Measurements from ENCODE around the gene PIGX.

The PIGX gene

DNA sequence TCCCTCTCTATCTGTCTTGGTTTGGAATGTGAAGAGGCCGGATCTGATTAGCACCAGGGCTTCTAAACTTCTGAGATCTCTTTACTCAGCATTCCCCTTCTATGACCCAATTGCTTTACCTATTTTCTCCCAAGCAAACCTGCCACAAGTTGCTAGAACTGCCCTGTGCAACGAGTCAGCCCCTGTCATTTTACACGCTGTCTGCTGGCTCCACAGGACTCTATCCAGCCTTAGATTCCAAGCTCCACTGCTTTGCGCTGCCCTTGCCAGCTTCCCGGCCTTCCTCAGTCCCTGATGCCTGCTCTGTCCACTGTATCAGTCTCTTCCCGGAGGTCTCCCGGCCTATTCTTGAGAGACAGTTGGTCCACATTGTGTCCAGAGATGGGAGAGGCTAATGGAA lies 12.4 kb upstream of the PIGX start:
- no peak for DNase-seq (ENCODE audit: extremely low spot score)
- POLR2A ChIA-PET = no interaction called here
- CTCF ChIA-PET = interaction anchor here (0.8 kb wide), 1 partner anchor 159 kb away, joined by 3 read pairs; no protein-coding TSS in a partner anchor

GRCh38 chr3:196700801-196701200 lies 11.4 kb upstream of the PIGX start:
- POLR2A ChIA-PET = no interaction called here

More for the DNA sequence above, 12.4 kb upstream of the PIGX start:
- TF ChIP-seq, protein P1, sequence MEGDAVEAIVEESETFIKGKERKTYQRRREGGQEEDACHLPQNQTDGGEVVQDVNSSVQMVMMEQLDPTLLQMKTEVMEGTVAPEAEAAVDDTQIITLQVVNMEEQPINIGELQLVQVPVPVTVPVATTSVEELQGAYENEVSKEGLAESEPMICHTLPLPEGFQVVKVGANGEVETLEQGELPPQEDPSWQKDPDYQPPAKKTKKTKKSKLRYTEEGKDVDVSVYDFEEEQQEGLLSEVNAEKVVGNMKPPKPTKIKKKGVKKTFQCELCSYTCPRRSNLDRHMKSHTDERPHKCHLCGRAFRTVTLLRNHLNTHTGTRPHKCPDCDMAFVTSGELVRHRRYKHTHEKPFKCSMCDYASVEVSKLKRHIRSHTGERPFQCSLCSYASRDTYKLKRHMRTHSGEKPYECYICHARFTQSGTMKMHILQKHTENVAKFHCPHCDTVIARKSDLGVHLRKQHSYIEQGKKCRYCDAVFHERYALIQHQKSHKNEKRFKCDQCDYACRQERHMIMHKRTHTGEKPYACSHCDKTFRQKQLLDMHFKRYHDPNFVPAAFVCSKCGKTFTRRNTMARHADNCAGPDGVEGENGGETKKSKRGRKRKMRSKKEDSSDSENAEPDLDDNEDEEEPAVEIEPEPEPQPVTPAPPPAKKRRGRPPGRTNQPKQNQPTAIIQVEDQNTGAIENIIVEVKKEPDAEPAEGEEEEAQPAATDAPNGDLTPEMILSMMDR (IDR thresholded peaks at IDR 0.05; ENCODE audit: control extremely low read depth, extremely low read depth, low read depth, missing control alignments) = no peak

GRCh38 chr3:196706327-196706726 lies 5.8 kb upstream of the PIGX start:
- POLR2A ChIA-PET = interaction anchor here (0.6 kb wide), 1 partner anchor 36 kb away, joined by 6 read pairs; no protein-coding TSS in a partner anchor
- CTCF ChIA-PET = no interaction called here
- TF ChIP-seq, protein P1 (IDR thresholded peaks at IDR 0.05; ENCODE audit: control extremely low read depth, extremely low read depth, low read depth, missing control alignments) = no peak
- no peak for DNase-seq (ENCODE audit: extremely low spot score)

More at GRCh38 chr3:196700801-196701200, 11.4 kb upstream of the PIGX start:
- CTCF ChIA-PET = no interaction called here
- no peak for DNase-seq (ENCODE audit: extremely low spot score)
- TF ChIP-seq, protein P1 (IDR thresholded peaks at IDR 0.05; ENCODE audit: control extremely low read depth, extremely low read depth, low read depth, missing control alignments) = no peak

GRCh38 chr3:196706731-196707130 lies 5.4 kb upstream of the PIGX start:
- ChIA-PET POLR2A (interaction anchor here (0.6 kb wide), 1 partner anchor 36 kb away, joined by 6 read pairs; no protein-coding TSS in a partner anchor), CTCF (interaction anchor here (1.2 to 3.2 kb wide), 3 partner anchors 14 to 98 kb away, joined by 4 to 8 read pairs (median 7); no protein-coding TSS in a partner anchor)
- TF ChIP-seq, protein P1 (IDR thresholded peaks at IDR 0.05; ENCODE audit: control extremely low read depth, extremely low read depth, low read depth, missing control alignments) = no peak
- DNase-seq (ENCODE audit: extremely low spot score) = no peak

- POLR2A ChIA-PET = no interaction called here
- DNase-seq (ENCODE audit: extremely low spot score) = no peak
- TF ChIP-seq, protein P1 (IDR thresholded peaks at IDR 0.05; ENCODE audit: control extremely low read depth, extremely low read depth, low read depth, missing control alignments) = no peak
- CTCF ChIA-PET = interaction anchor here (0.9 to 3.2 kb wide), 6 partner anchors 10 to 205 kb away, joined by 3 to 8 read pairs (median 4); no protein-coding TSS in a partner anchor
Observed at GRCh38 chr3:196707566-196707965, 4.6 kb upstream of the PIGX start.

DNA sequence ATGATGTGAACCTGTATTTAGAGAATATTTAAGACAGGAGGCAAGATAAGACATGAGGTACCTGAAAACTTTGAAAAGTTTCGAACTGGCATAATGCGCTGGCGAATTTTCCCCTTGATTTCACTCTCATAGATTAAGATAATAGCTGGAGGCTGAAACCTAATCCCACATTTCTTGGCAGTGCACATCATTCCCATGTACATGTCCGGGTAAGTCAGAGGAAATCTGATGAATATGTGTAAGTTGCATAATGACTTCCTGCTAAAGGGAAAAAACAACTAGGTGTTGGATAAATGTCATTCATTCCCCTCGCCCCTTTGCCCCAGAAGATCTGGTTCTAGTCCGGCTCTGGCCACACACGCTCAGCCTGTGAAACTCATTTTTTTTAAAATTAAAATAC lies 3.7 kb upstream of the PIGX start:
- POLR2A ChIA-PET = no interaction called here
- CTCF ChIA-PET = interaction anchor here (0.9 to 3.2 kb wide), 7 partner anchors 9 to 204 kb away, joined by 3 to 8 read pairs (median 4); no protein-coding TSS in a partner anchor
- TF ChIP-seq, protein P1 (IDR thresholded peaks at IDR 0.05; ENCODE audit: control extremely low read depth, extremely low read depth, low read depth, missing control alignments) = no peak
- DNase-seq (ENCODE audit: extremely low spot score) = no peak
